ENCODE results near the gene ABCB1. TPM values are rescaled to one million over a fixed set of nuclear protein-coding genes. Genes with fewer than 3 reads are reported as not detected.

ABCB1 gene
- total RNA-seq, 1 experiment from 2014 or later, result 3.0 TPM

DNA sequence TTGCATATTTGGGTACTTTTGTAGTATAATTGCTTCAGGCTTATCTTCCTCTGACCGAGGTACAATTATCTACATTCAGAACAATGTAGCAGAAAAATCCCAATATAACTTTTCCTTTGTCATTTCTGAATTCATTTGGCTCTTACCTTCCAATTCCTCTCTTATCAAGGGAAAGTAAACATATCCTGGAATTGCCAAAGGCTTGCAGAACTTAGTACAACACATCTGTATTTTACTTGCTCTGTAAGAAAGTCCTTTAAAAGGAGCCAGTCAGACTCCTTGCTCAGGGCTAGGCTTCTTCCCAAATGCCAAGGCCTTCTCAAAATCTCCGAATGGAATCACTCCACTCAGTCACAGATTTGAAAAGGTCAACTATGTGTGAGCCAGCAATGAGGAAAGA, 81.9 kb downstream of the ABCB1 start:
- H3K4me3 ChIP-seq, result no peak overlapping the region
- no peaks in the 10 kb centered on the region for H3K36me3 ChIP-seq
- no peaks in the 10 kb centered on the region for H3K9me3 ChIP-seq (replicated peaks)
- H3K27ac ChIP-seq, result no peak overlapping the region
- DNase-seq (ENCODE audit: low read depth in 1 of 2, low spot score in 2 of 2), result no peak
- H3K4me1 ChIP-seq (replicated peaks), result no peaks in the 10 kb centered on the region
- no peaks in the 10 kb centered on the region for H3K27me3 ChIP-seq (replicated peaks)

DNA sequence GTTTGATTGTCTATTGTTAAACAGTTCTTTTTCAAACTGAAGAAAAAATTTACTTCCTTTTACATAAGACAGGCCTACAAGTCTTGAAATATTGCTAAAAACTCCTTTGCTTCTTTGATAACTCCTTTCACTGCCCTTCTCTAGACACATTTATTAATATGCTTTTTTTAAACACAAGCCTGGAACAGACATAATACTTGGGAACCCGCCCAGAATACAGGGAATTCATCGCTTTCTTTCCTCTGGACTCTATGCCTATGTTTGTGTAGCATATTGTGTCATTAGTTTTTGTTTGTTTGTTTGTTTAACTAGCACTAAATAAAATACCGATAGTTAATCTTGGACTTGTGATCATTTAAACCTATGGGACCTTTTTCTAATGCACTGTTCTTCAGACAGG, 82.8 kb downstream of the ABCB1 start:
- Histone ChIP-seq H3K27me3 (replicated peaks) (no peaks in the 10 kb centered on the region), H3K36me3 (no peaks in the 10 kb centered on the region), H3K4me1 (replicated peaks) (no peaks in the 10 kb centered on the region), H3K27ac (no peak overlapping the region), H3K4me3 (no peak overlapping the region), H3K9me3 (replicated peaks) (no peaks in the 10 kb centered on the region)
- no peak for DNase-seq (ENCODE audit: low read depth in 1 of 2, low spot score in 2 of 2)

DNA sequence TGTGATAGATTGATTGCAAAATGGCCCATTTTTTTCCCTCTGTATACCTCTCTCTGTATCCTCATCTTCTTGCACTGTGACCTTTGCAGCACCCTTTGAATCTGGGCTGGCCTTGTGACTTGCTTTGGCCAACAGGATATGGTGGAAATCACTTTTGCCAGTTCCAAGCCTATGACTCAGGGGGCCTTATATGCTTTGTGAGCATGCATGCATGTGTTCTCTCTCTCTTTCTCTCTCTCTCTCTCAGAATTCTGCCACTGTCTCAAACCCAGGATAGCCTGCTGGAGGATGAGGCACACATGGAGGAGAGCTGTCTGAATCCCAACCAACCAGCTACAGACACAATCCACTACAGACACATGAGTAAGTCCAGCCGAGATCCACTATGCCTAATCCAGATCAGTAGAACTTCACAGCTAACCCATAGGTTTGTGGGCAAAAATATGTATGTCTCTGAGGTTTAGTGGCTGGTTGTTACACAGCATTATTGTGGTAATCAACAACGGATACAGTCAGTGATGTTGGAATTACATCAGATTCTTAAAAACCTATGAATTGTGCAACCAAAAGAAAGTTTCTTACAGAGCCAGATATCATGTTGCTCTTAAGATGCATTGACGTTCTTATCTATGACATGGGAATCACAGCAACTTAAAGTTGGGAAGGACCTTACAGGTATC, 83.4 kb downstream of the ABCB1 start:
- Histone ChIP-seq H3K4me3 (no peak overlapping the region), H3K36me3 (no peaks in the 10 kb centered on the region), H3K4me1 (replicated peaks) (no peaks in the 10 kb centered on the region), H3K27me3 (replicated peaks) (no peaks in the 10 kb centered on the region), H3K9me3 (replicated peaks) (no peaks in the 10 kb centered on the region), H3K27ac (no peak overlapping the region)
- DNase-seq (ENCODE audit: low read depth in 1 of 2, low spot score in 2 of 2), result no peak

DNA sequence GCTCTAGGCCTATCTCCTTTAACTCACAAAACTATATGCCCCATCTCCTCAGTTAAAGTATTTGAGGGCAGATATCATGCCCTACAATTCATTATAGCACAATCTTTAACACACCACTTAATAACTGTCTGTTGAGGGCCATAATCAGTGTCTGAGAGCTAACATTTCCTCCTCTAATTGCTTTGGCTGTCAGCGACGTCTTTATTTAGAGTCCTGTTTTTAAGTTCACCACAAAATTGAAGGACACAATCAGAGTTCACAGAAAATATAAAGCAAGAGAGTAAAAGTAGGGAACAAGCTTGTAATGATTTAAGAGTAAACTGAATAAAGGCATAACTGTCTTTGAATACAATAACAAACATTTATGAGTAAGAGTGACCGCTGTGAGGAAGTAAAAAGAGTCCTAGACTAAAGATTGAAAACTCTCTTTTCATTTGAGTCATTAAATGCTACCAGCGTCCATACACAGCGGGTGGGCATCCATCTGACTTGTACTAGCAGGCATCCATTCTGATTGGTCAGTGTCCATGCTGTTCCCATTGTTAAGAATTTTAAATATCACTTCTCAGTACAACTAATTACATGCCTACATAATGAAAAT, 86.8 kb downstream of the ABCB1 start:
- no peaks in the 10 kb centered on the region for H3K9me3 ChIP-seq (replicated peaks)
- DNase-seq (ENCODE audit: low read depth in 1 of 2, low spot score in 2 of 2), result no peak
- no peaks in the 10 kb centered on the region for H3K4me1 ChIP-seq (replicated peaks)
- H3K27ac ChIP-seq, result no peak overlapping the region
- H3K27me3 ChIP-seq (replicated peaks), result no peaks in the 10 kb centered on the region
- H3K4me3 ChIP-seq, result no peak overlapping the region
- no peaks in the 10 kb centered on the region for H3K36me3 ChIP-seq

DNA sequence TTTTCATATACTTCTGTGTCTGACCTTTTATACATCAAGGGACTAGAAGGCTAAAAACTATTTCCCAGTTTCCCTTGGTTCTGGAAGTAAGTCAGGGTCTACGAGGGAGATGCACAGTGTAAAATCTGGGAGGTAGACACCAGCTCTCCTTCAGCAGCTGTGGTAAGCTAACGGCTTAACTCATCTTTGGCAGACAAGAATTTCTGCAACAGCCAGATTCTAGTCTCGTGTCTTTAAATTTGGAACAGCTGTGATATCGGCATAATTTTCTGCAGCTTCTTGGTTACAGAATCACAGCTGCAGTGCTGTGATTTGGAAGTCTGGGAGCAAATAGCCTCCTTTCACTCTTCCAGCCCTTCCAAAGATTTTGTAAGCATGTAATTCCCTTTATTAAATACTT, 87.8 kb downstream of the ABCB1 start:
- no peaks in the 10 kb centered on the region for H3K36me3 ChIP-seq
- H3K4me1 ChIP-seq (replicated peaks), result no peaks in the 10 kb centered on the region
- no peaks in the 10 kb centered on the region for H3K27me3 ChIP-seq (replicated peaks)
- no peak for DNase-seq (ENCODE audit: low read depth in 1 of 2, low spot score in 2 of 2)
- no peaks in the 10 kb centered on the region for H3K9me3 ChIP-seq (replicated peaks)
- H3K4me3 ChIP-seq, result no peak overlapping the region
- no peak overlapping the region for H3K27ac ChIP-seq

DNA sequence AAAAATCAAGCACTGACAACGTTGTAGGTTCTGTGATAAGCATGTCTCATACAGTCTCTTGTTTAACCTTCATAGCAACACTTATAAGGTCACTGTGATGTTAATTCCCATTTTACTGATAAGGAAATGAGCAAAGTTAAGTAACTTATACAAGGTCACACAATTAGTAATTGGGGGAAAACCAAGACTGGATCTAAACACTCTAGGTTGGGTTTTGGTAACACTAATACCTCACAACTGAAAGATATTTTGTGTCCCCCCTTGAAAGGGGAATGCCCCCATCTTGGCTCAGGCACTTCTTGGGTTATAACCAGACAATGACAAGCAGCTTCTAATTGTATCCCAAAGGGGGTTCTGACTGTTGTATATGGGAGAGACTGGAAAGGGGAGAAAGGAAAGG, 89.2 kb downstream of the ABCB1 start:
- Histone ChIP-seq H3K9me3 (replicated peaks) (no peaks in the 10 kb centered on the region), H3K27me3 (replicated peaks) (no peaks in the 10 kb centered on the region), H3K36me3 (no peaks in the 10 kb centered on the region), H3K27ac (no peak overlapping the region), H3K4me1 (replicated peaks) (no peaks in the 10 kb centered on the region), H3K4me3 (no peak overlapping the region)
- DNase-seq (ENCODE audit: low read depth in 1 of 2, low spot score in 2 of 2), result no peak

DNA sequence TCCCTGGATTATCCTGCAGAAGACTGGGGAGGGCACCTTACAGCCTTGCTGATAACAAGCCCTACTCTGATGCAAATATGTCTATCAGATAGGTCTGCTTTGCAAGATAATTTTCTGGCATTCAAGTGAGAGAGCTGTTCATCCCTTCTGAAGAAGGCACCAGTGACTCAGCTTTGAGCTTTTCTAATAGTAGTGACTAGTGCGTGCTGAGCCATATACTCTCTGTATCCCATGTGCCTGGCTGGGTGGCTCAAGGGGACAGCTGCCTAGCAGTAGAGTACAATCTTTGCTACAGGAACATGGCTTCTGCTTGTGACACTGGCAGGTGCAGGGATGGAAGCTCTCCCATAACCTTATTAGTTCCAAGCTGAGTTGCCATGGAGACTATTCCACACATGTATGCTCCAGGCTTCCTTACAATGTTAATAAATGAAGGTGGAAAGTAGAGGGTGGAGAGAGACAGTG, 90.2 kb downstream of the ABCB1 start:
- DNase-seq (ENCODE audit: low read depth in 1 of 2, low spot score in 2 of 2), result no peak
- Histone ChIP-seq H3K4me1 (replicated peaks) (peaks cover 3% of the 10 kb centered on the region; the same call in 1 of the 2 replicates), H3K36me3 (no peaks in the 10 kb centered on the region), H3K27me3 (replicated peaks) (no peaks in the 10 kb centered on the region), H3K27ac (no peak overlapping the region), H3K4me3 (no peak overlapping the region), H3K9me3 (replicated peaks) (no peaks in the 10 kb centered on the region)

DNA sequence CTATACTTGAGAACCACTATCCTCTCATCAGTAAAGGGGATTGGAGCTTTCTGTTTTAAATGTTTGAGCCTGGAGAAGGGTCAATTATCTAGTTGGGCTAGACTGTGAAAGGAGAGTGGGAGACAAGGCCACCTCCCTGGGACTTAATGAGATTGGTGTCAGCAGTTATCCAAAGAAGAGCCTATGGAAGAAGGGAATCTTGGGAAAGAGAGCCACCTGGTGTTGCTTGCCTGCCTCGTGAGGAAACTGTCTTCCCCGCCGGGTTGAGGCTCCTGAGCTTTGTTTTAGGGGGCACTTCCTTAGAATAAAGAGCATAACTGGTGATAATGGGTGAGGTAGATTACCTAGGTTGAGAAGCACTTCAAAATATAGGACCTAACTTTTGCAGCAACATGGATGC, 93.2 kb downstream of the ABCB1 start:
- H3K36me3 ChIP-seq, result no peaks in the 10 kb centered on the region
- no peaks in the 10 kb centered on the region for H3K27me3 ChIP-seq (replicated peaks)
- no peaks in the 10 kb centered on the region for H3K9me3 ChIP-seq (replicated peaks)
- no peak for DNase-seq (ENCODE audit: low read depth in 1 of 2, low spot score in 2 of 2)
- H3K27ac ChIP-seq, result no peak overlapping the region
- no peak overlapping the region for H3K4me3 ChIP-seq
- H3K4me1 ChIP-seq (replicated peaks), result peaks cover 6% of the 10 kb centered on the region; the same call in 1 of the 2 replicates

DNA sequence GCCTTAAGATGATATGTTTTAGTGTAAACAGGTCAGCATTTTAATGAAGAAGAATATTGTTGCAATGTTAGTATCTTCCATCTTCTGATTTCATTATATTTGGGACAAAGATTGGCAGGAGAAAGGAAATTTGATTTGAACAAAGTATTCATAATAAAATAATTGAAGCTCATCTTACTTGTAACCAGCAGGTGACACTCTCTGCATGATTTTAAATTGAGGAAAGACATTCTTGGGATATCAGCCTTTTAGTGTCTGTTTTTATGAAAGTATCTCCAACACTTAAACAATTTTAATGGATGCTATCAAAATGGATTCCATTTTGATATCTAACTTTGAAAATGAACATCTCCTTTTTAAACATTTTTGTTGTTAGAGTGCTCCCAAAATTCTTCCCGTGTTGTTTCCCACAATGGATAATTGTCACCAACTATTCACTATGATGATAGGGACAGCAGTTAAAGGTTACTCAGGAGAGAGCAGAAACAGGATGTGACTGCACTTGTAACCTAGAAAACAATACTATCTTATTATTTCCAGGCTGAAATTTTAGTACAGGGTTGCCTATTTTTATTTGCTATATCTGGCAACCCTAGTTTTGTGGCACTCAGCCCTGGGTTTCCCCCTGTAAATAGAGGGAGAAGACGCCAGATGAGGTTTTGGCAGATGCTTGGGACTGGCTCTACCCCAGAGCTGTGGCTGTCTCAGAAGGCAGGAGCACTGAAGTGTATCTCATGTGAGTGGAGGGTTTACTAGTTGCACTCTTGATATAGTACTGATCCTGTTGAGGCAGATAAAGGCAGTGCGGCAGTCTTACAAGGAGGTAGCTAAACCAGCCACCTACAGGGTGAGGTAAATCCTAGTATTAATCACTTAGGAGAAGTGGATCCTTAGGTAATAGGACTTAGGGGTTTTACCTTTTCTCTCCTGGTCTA, 94.2 kb downstream of the ABCB1 start:
- H3K27ac ChIP-seq, result no peak overlapping the region
- H3K4me1 ChIP-seq (replicated peaks), result peaks cover 6% of the 10 kb centered on the region; the same call in 1 of the 2 replicates
- DNase-seq (ENCODE audit: low read depth in 1 of 2, low spot score in 2 of 2), result peak in 1 of 2 experiments; percentile 14
- no peak overlapping the region for H3K4me3 ChIP-seq
- H3K9me3 ChIP-seq (replicated peaks), result no peaks in the 10 kb centered on the region
- no peaks in the 10 kb centered on the region for H3K36me3 ChIP-seq
- no peaks in the 10 kb centered on the region for H3K27me3 ChIP-seq (replicated peaks)

DNA sequence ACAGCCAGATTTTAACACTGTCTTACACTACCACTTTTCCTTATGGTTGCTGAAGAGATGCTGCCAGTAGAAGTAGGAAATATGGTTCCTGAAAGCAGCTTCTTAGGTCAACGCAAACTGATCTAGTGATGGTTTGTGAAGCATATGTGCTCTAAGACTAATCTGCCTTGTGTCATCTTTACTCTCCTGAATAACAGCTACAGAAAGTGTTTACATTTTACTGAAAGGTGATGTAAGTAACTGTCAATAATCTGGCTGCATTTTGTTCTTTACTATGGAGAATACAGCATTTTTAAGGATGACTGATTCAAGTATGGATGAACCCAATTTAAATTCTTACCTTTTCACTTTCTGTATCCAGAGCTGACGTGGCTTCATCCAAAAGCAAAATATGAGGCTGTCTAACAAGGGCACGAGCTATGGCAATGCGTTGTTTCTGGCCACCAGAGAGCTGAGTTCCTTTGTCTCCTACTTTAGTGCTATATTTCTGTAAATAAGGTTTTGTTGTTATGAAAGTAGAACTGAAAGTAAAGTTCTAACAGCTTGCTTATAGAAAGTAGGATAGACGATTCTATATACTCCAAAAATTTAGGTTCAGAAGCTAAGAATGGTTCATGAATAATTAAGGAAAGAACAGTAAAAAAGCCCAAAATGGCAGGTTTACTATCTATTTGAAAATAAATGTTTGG, 95.0 kb downstream of the ABCB1 start:
- Histone ChIP-seq H3K27ac (no peak overlapping the region), H3K4me3 (no peak overlapping the region), H3K9me3 (replicated peaks) (no peaks in the 10 kb centered on the region), H3K36me3 (no peaks in the 10 kb centered on the region), H3K27me3 (replicated peaks) (no peaks in the 10 kb centered on the region), H3K4me1 (replicated peaks) (peaks cover 6% of the 10 kb centered on the region; the same call in 1 of the 2 replicates)
- DNase-seq (ENCODE audit: low read depth in 1 of 2, low spot score in 2 of 2), result no peak

DNA sequence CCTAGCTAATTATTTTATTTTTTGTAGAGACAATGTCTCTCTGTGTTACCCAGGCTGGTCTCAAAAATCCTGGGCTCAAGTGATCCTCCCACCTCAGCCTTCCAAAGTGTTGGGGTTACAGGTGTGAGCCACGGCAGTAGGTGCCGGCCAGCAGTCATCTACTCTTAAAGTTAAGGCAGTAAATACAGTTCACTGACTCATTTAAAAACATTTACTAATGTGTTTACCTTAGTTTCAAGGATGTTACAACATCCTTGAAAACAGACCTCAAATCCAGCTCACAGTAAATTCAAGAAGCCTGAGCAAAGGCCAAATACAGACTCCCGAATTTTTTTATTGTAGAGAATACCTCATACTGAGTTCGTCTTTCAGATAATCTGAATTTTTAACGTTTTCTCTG, 95.6 kb downstream of the ABCB1 start:
- Histone ChIP-seq H3K9me3 (replicated peaks) (no peaks in the 10 kb centered on the region), H3K4me3 (no peak overlapping the region), H3K36me3 (no peaks in the 10 kb centered on the region), H3K4me1 (replicated peaks) (peaks cover 6% of the 10 kb centered on the region; the same call in 1 of the 2 replicates), H3K27ac (no peak overlapping the region), H3K27me3 (replicated peaks) (no peaks in the 10 kb centered on the region)
- no peak for DNase-seq (ENCODE audit: low read depth in 1 of 2, low spot score in 2 of 2)

DNA sequence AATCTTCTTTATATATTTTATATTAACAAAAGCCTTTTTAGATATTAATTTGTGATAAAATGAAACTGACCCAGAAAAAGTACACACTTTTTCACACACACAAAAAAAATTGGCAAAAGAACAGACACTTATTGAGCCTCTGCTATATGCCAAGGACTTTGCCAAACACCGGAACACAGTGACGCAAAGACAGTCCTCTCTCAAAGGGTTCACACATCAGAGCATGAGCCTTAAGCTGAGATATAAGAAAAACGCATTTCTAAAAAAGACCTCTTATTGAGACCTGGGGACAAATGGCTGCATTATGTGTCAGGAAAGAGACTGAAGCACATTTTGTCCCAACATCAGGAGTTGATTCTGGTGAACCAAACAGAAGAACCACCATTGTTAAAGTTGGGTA, 101.2 kb downstream of the ABCB1 start:
- Histone ChIP-seq H3K36me3 (no peaks in the 10 kb centered on the region), H3K4me3 (no peak overlapping the region), H3K4me1 (replicated peaks) (no peaks in the 10 kb centered on the region), H3K27me3 (replicated peaks) (no peaks in the 10 kb centered on the region), H3K27ac (no peak overlapping the region), H3K9me3 (replicated peaks) (no peaks in the 10 kb centered on the region)
- DNase-seq (ENCODE audit: low read depth in 1 of 2, low spot score in 2 of 2), result no peak

DNA sequence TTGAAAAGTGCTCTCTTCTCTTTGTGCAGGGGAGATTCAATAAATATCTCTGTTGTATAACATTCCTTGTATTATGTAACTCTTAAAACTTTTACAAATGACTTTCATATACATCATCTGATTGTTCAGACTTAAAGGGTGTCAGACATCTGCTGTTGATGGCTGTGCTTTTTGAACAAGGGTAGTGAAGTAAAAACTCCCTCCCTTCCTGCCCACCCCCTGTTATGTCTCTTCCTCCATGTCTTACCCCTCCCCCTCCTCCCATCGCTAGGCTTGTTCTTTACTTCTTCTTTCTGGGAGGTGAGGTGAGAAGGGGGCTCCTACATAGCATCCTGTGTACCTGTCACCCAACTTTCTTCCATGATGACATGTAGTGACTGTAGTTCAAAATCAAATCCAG, 101.8 kb downstream of the ABCB1 start:
- Histone ChIP-seq H3K4me1 (replicated peaks) (no peaks in the 10 kb centered on the region), H3K27ac (no peak overlapping the region), H3K27me3 (replicated peaks) (no peaks in the 10 kb centered on the region), H3K36me3 (no peaks in the 10 kb centered on the region), H3K4me3 (no peak overlapping the region), H3K9me3 (replicated peaks) (no peaks in the 10 kb centered on the region)
- DNase-seq (ENCODE audit: low read depth in 1 of 2, low spot score in 2 of 2), result no peak

All from SJSA1 (cell line).